ENCODE results near the gene STRN4.
A peak's percentile ranks its signal among the peaks of the same experiment; 100 is the strongest.

Gene STRN4

DNA sequence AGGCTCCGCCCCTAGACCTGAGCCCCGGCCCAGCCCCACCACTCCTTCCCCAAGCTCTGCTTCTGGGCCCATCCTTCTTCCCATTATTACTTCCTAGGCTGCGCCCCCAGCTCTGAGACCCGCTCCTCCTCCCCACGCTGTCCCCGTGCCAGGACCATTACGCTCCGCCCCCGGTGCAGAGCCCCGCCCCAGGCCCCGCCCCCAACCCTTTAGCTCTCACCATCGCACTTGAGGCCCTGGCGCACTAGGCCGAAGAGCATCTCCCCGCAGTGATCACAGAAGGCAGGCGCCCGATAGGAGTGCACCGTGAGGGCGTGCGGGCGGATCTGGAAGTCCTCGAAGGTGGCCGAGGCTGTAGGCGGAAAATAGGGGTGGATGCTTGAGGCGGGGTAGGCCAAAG, 35.6 kb downstream of the STRN4 start:
- no peak overlapping the region for H3K4me3 ChIP-seq (ENCODE audit: low read length)
- no peak for DNase-seq (ENCODE audit: low read depth)
- TF ChIP-seq, protein P1, sequence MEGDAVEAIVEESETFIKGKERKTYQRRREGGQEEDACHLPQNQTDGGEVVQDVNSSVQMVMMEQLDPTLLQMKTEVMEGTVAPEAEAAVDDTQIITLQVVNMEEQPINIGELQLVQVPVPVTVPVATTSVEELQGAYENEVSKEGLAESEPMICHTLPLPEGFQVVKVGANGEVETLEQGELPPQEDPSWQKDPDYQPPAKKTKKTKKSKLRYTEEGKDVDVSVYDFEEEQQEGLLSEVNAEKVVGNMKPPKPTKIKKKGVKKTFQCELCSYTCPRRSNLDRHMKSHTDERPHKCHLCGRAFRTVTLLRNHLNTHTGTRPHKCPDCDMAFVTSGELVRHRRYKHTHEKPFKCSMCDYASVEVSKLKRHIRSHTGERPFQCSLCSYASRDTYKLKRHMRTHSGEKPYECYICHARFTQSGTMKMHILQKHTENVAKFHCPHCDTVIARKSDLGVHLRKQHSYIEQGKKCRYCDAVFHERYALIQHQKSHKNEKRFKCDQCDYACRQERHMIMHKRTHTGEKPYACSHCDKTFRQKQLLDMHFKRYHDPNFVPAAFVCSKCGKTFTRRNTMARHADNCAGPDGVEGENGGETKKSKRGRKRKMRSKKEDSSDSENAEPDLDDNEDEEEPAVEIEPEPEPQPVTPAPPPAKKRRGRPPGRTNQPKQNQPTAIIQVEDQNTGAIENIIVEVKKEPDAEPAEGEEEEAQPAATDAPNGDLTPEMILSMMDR (conservative IDR thresholded peaks at IDR 0.05; ENCODE audit: low read depth, low read length) = no peak

- TF ChIP-seq, protein P1 (conservative IDR thresholded peaks at IDR 0.05; ENCODE audit: low read depth, low read length) = peak; percentile 93
- H3K4me3 ChIP-seq (ENCODE audit: low read length) = no peak overlapping the region
- no peak for DNase-seq (ENCODE audit: low read depth)
These were observed 41.7 kb downstream of the STRN4 start for GRCh38 chr19:46704379-46705076.

GRCh38 chr19:46700704-46701103, 45.5 kb downstream of the STRN4 start:
- no peak for DNase-seq (ENCODE audit: low read depth)
- H3K4me3 ChIP-seq (ENCODE audit: low read length) = no peak overlapping the region
- TF ChIP-seq, protein P1 (conservative IDR thresholded peaks at IDR 0.05; ENCODE audit: low read depth, low read length) = no peak

- TF ChIP-seq, protein P1 (conservative IDR thresholded peaks at IDR 0.05; ENCODE audit: low read depth, low read length) = no peak
- no peak for DNase-seq (ENCODE audit: low read depth)
- no peak overlapping the region for H3K4me3 ChIP-seq (ENCODE audit: low read length)
These were observed 47.6 kb downstream of the STRN4 start for GRCh38 chr19:46698395-46699321.

DNA sequence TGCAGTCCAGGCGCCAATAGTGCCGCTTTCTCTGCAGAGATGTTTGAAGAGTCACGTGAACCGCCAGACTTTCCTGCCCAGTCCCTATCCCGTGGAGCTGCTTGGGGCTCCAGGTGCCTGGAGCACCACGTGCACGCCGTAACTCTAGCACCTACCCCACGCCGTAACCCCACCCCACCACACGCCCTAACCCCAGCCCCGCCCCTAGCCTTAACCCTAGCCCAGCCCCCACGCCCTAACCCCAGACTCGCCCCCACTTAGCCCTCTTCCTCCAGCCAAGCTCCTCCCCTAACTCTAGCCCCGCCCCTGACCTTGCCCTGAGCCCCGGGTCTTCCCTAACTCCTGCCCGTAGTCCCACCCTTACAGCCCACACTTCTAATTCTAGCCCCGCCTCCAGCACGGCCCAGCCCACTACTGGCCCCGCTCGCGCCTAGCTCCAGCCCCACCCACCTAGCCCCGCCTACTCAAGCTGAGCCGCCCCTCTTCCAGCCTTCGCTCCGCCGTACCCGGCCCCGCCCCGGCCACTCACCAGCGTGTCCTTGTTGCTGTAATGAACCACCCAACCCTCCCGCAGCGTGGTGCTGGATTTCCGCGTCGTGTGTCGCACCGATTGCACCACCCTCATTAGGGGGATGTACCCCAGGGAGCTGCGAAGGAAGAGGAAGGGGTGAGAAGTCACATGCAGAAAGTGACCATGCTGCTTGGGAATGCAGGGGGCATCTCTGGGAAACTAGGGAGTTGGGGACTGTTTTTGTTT, 48.9 kb downstream of the STRN4 start:
- peak overlapping the region; percentile 26 for H3K4me3 ChIP-seq (ENCODE audit: low read length)
- TF ChIP-seq, protein P1 (conservative IDR thresholded peaks at IDR 0.05; ENCODE audit: low read depth, low read length) = no peak
- DNase-seq (ENCODE audit: low read depth) = peak; percentile 51

DNA sequence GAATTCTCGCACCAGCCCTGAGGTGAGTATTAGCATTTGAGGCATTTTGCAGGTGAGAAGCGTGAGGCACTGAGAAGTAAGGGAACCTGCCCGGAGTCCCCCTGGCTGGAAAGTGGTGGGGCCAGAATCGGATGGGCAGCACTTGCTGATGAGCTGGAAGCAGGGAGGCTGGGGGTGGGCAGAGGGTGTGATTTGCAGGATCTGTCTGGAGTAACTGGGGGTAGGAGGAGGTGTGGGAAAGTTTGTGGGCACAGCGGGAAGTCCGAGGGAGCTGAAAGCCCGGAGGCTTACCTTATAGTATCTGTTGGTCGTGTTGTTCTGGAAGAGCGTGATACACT, 49.4 kb downstream of the STRN4 start:
- H3K4me3 ChIP-seq (ENCODE audit: low read length) = peak overlapping the region; percentile 23
- no peak for DNase-seq (ENCODE audit: low read depth)
- TF ChIP-seq, protein P1 (conservative IDR thresholded peaks at IDR 0.05; ENCODE audit: low read depth, low read length) = no peak
